ENCODE data around the gene DHRS12. TPM values are rescaled to one million over a fixed set of nuclear protein-coding genes. Genes with fewer than 3 reads are reported as not detected.

Gene DHRS12
- total RNA-seq, 1 experiment from 2014 or later: 8.8 TPM

GRCh38 chr13:51797664-51798488 lies 6.1 kb downstream of the DHRS12 start:
- H2AK5ac ChIP-seq (ENCODE audit: insufficient read length, low read length): no peak overlapping the region
- Mint-ChIP-seq H3K4me3 (no peak overlapping the region), H3K4me1 (peaks cover 38 to 46% of the 10 kb centered on the region in 2 experiments), H3K9me3 (no peaks in the 10 kb centered on the region), H3K36me3 (ENCODE audit: insufficient read depth in 1 of 3, low read depth in 3 of 3) (peaks cover 0 to 7% (median 2%) of the 10 kb centered on the region in 3 experiments; a peak in 3 of 7 replicates), H3K27me3 (ENCODE audit: low read depth) (no peaks in the 10 kb centered on the region), H3K27ac (no peak overlapping the region)
- no peaks in the 10 kb centered on the region for H3K79me1 ChIP-seq (ENCODE audit: insufficient read depth, low read depth, low read length, poor library complexity, severe bottlenecking)
- no peak overlapping the region for H2BK15ac ChIP-seq (ENCODE audit: low read depth, low read length)
- no peak overlapping the region for H3K56ac ChIP-seq (ENCODE audit: insufficient read length, low read depth, low read length)
- no CpG with 5 or more reads among the region's 12 CpGs for WGBS (ENCODE audit: extremely low coverage, insufficient read length, low lambda C conversion rate)
- H3K79me2 ChIP-seq (ENCODE audit: insufficient read depth, low read length): no peaks in the 10 kb centered on the region
- no peak overlapping the region for H2BK12ac ChIP-seq (ENCODE audit: insufficient read length, low read depth, low read length)
- no peak overlapping the region for H4K5ac ChIP-seq (ENCODE audit: insufficient read length, low read depth, low read length)
- H2BK5ac ChIP-seq (ENCODE audit: insufficient read length, low read length): no peak overlapping the region
- no peak overlapping the region for H3K27ac ChIP-seq (ENCODE audit: insufficient read length, low read depth, low read length)
- H3K4ac ChIP-seq (ENCODE audit: low read depth, low read length): no peak overlapping the region
- H3K23ac ChIP-seq (ENCODE audit: insufficient read length, low read depth, low read length): no peak overlapping the region
- H2BK120ac ChIP-seq (ENCODE audit: low read depth, low read length, poor library complexity, severe bottlenecking): no peak overlapping the region
- no peak overlapping the region for H3K18ac ChIP-seq (ENCODE audit: insufficient read length, low read depth, low read length)
- TF ChIP-seq, protein P1, sequence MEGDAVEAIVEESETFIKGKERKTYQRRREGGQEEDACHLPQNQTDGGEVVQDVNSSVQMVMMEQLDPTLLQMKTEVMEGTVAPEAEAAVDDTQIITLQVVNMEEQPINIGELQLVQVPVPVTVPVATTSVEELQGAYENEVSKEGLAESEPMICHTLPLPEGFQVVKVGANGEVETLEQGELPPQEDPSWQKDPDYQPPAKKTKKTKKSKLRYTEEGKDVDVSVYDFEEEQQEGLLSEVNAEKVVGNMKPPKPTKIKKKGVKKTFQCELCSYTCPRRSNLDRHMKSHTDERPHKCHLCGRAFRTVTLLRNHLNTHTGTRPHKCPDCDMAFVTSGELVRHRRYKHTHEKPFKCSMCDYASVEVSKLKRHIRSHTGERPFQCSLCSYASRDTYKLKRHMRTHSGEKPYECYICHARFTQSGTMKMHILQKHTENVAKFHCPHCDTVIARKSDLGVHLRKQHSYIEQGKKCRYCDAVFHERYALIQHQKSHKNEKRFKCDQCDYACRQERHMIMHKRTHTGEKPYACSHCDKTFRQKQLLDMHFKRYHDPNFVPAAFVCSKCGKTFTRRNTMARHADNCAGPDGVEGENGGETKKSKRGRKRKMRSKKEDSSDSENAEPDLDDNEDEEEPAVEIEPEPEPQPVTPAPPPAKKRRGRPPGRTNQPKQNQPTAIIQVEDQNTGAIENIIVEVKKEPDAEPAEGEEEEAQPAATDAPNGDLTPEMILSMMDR (conservative IDR thresholded peaks at IDR 0.05): peak; percentile 79
- H2BK20ac ChIP-seq (ENCODE audit: low read depth, low read length, poor library complexity, severe bottlenecking): no peak overlapping the region
- no peaks in the 10 kb centered on the region for H3K9me3 ChIP-seq (ENCODE audit: control insufficient read depth, low read depth, low read length)
- no peaks in the 10 kb centered on the region for H3K23me2 ChIP-seq (ENCODE audit: insufficient read length, low read depth, low read length, poor library complexity, severe bottlenecking)
- H4K20me1 ChIP-seq (ENCODE audit: control insufficient read depth, insufficient read depth, insufficient read length): no peaks in the 10 kb centered on the region
- H3T11ph ChIP-seq (ENCODE audit: low read length): no peak overlapping the region
- no peaks in the 10 kb centered on the region for H3K27me3 ChIP-seq (ENCODE audit: insufficient read depth, low read length)
- H4K8ac ChIP-seq (replicated peaks; ENCODE audit: insufficient read length, low read depth, low read length): no peak overlapping the region
- no peak overlapping the region for H3K9ac ChIP-seq (ENCODE audit: extremely low read depth, insufficient read length, low read length)
- H4K91ac ChIP-seq (ENCODE audit: insufficient read length, low read depth, low read length): no peak overlapping the region
- no peak overlapping the region for H3K4me2 ChIP-seq (ENCODE audit: insufficient read depth, insufficient read length, low read length)
- peak; percentile 83 for DNase-seq
- no peaks in the 10 kb centered on the region; the same call in 1 of the 2 replicates for H3K4me1 ChIP-seq (ENCODE audit: insufficient read depth, low read length)
- H3K14ac ChIP-seq (ENCODE audit: insufficient read depth, low read length): no peak overlapping the region
- H2AFZ ChIP-seq (ENCODE audit: low read length): no peak overlapping the region
